ENCODE results near the gene GPR171.

The GPR171 gene

DNA sequence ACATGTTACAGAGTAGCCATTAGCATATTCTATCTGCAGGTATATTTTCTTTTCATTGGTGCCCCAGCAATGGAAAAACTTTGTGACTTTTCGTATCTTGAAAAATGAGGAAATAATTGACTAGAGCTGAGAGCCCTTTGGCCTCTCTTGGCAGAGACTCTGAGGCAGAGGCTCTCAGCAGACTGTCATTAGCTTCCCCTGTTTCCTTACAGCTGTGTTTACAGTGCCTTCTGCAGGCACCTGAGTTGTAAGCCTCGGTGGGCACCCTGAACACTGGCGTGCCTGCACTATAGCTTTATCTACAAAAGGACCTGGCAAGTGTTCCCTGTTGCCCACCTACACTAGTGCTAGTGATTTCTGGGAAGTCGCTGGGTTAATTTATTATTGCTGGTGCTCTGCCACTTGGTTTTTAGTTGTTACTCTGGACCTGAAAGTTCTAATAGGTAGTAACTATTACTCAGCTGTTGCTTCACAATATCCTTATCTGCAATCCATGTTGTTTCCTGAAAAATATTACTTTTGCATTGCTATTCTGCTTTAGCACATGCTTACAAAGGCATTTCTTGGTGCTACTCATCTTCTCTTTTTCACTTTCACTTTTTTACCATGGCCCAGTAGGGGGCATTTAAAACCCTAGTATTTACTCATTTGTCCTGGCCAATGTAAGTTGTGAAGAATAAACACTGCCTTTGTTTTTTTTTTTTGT is 7.8 kb upstream of the GPR171 start:
- Histone ChIP-seq H3K9me3 (ENCODE audit: insufficient read depth, low read depth, low read length) (no peaks in the 10 kb centered on the region), H3K4me1 (ENCODE audit: insufficient read depth, low read length) (peaks cover 5% of the 10 kb centered on the region; the same call in 1 of the 2 replicates), H3K27me3 (ENCODE audit: insufficient read depth, low read length) (no peaks in the 10 kb centered on the region), H3K9ac (ENCODE audit: low read depth, low read length) (no peak overlapping the region), H3K36me3 (ENCODE audit: insufficient read depth, low read depth, low read length) (no peaks in the 10 kb centered on the region), H3K27ac (ENCODE audit: low read length) (no peak overlapping the region), H3K4me3 (ENCODE audit: low read length) (no peak overlapping the region)

DNA sequence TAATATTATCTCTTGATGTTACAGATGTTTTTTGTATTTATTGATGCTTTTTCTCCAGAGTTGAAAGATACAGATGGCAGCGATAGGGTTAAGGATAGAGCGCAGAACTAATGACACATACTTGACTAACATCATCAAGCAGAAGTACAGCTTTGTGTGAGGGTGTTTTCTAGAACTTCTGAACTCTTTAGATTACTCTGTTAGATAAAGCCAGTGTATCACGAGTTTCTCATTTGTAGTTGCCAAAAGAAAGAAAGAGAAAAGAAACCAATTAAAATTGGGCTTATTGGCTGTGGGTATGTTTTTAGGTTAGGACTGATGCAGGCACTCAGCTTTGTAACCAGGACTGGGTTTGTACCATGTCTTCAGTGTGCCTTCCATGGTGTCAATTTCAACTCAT is 6.6 kb upstream of the GPR171 start:
- Histone ChIP-seq H3K27me3 (ENCODE audit: insufficient read depth, low read length) (no peaks in the 10 kb centered on the region), H3K9ac (ENCODE audit: low read depth, low read length) (no peak overlapping the region), H3K4me3 (ENCODE audit: low read length) (no peak overlapping the region), H3K36me3 (ENCODE audit: insufficient read depth, low read depth, low read length) (no peaks in the 10 kb centered on the region), H3K4me1 (ENCODE audit: insufficient read depth, low read length) (peaks cover 5% of the 10 kb centered on the region; the same call in 1 of the 2 replicates), H3K27ac (ENCODE audit: low read length) (no peak overlapping the region), H3K9me3 (ENCODE audit: insufficient read depth, low read depth, low read length) (no peaks in the 10 kb centered on the region)

DNA sequence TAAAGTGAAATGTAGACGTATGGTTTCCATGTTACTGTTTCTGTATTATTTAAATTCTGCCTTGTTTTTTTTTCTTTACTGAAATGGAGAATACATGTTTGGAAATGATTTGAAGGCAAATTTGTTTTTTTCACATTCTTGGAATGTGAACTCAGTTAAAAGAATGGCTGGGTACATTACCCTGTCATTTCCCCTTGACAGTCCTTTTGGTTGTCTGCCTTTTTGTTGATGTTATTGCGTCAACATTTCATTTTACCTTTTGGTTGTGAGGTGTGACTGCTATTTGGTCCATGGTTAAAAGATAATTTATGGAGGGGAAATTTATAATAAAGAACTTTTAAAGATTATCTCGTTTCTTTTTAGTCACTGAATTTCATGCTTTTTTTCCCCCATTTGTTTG is 3.2 kb upstream of the GPR171 start:
- no peak overlapping the region for H3K4me3 ChIP-seq (ENCODE audit: low read length)
- no peak overlapping the region for H3K9ac ChIP-seq (ENCODE audit: low read depth, low read length)
- no peaks in the 10 kb centered on the region for H3K36me3 ChIP-seq (ENCODE audit: insufficient read depth, low read depth, low read length)
- no peaks in the 10 kb centered on the region for H3K9me3 ChIP-seq (ENCODE audit: insufficient read depth, low read depth, low read length)
- H3K27ac ChIP-seq (ENCODE audit: low read length): no peak overlapping the region
- no peaks in the 10 kb centered on the region for H3K27me3 ChIP-seq (ENCODE audit: insufficient read depth, low read length)
- H3K4me1 ChIP-seq (ENCODE audit: insufficient read depth, low read length): peaks cover 5% of the 10 kb centered on the region; the same call in 1 of the 2 replicates

DNA sequence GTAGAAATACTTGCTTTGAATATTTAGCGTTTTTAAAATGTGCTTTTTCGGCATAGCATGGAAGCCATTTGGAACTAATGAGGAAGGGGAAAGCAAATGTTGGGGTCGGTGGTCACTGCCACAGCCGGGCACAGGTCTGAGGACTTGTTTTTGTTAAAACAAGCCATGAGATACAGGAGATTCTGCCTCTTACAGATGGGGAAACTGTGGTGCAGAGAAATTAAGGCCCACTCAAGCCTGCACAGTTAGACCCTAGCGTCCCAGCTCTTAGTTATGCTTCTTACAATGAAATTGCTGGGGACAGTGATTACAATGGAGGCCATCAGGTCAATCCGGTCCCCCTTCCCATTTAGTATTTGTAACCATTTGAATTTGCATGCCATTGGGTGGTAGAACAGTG is 2.5 kb upstream of the GPR171 start:
- no peaks in the 10 kb centered on the region for H3K4me1 ChIP-seq (ENCODE audit: insufficient read depth, low read length)
- H3K4me3 ChIP-seq (ENCODE audit: low read length): no peak overlapping the region
- no peak overlapping the region for H3K9ac ChIP-seq (ENCODE audit: low read depth, low read length)
- no peaks in the 10 kb centered on the region for H3K36me3 ChIP-seq (ENCODE audit: insufficient read depth, low read depth, low read length)
- H3K27me3 ChIP-seq (ENCODE audit: insufficient read depth, low read length): no peaks in the 10 kb centered on the region
- no peak overlapping the region for H3K27ac ChIP-seq (ENCODE audit: low read length)
- no peaks in the 10 kb centered on the region for H3K9me3 ChIP-seq (ENCODE audit: insufficient read depth, low read depth, low read length)

DNA sequence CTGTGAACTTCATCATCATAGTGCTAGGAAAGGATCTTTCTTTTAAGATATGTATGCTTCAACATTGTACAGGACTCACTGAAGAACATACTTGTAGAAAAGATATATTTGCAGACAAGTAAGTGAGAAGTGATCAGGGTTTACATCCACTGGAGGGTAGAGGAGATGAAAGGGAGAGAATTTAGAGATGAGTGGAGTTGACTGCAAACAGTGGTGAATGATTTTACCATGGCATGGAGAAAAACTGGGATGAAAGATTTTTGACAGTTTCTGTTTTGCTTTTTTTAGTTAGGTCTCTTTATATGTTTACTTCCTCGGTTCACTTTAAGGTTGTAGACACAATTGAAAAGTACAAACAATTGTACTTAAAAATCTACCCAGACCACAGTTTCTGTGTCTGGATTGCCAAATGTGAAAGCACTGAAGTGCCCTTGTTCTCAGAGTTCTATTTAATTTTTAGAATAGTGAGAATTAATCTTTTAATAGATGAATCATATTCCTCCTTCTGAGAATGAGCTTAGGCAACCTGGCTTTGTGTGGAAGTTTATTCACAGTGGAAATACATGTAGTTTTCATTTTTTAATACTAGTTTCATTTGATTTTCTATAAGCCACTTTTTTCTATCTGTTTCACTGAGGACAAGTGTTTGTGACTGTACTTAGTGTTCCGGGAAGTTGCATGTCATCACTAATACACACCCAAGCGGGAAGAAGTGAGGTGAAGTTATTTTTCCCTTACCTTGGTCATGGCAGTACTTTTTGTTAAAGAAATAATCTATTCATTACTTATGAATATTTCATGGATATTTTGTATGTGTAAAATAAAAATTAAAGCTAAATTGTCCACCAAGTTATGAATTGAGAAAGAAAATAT is 1.8 kb upstream of the GPR171 start:
- Histone ChIP-seq H3K9ac (ENCODE audit: low read depth, low read length) (no peak overlapping the region), H3K27me3 (ENCODE audit: insufficient read depth, low read length) (no peaks in the 10 kb centered on the region), H3K4me3 (ENCODE audit: low read length) (no peak overlapping the region), H3K4me1 (ENCODE audit: insufficient read depth, low read length) (no peaks in the 10 kb centered on the region), H3K36me3 (ENCODE audit: insufficient read depth, low read depth, low read length) (no peaks in the 10 kb centered on the region), H3K9me3 (ENCODE audit: insufficient read depth, low read depth, low read length) (no peaks in the 10 kb centered on the region), H3K27ac (ENCODE audit: low read length) (no peak overlapping the region)

DNA sequence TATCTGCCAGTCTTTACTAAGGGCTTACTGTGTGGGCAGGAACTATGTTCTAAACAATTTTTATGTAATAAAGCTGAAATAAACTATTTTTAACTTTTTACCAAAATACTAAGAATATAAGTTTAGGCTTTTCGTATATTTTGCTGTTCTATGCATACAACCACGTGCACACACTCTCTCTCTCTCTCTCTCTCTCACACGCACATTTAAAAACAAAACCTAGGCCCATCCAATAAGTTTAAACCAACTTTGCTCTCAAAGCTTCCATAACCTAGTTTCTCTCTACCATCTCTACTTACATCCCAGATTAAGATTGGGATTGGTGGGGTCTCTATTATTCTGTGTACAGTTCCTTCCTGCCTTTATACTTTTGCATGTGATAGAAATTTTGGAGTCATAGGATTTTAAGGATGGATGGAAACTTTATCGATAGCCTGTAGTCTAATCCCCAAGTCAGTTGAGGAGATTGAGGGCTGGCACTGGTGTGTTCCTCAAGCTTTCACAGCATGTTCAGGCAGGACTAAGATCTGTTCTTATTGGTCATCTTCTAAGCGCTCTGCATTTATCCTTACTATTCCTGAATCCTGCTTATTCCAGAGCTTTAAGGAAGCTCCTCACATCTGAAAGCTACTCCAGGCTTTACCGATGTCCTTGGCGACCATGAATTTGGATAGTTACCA is 1.8 kb downstream of the GPR171 start:
- Histone ChIP-seq H3K27ac (ENCODE audit: low read length) (no peak overlapping the region), H3K27me3 (ENCODE audit: insufficient read depth, low read length) (no peaks in the 10 kb centered on the region), H3K9ac (ENCODE audit: low read depth, low read length) (no peak overlapping the region), H3K4me3 (ENCODE audit: low read length) (no peak overlapping the region), H3K4me1 (ENCODE audit: insufficient read depth, low read length) (no peaks in the 10 kb centered on the region), H3K9me3 (ENCODE audit: insufficient read depth, low read depth, low read length) (no peaks in the 10 kb centered on the region), H3K36me3 (ENCODE audit: insufficient read depth, low read depth, low read length) (peaks cover 5% of the 10 kb centered on the region; the same call in 1 of the 2 replicates)

DNA sequence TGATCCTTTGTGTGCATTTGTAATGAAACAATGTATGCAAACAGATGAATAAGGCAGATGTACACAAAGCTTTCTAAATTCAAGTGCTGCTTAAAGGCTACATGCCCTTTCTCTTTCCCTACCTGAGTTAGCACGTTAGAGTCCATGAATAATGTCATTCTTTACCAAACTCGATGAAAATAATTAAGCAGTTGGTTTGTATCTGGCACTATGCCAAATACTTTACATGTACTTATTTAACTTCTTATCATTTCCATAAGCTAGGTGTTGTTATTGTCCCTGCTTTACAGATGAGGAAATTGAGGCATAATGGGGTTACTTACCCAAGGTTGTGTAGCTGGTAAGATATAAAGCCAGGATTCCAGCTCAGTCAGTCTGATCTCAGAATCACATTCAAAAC is 2.4 kb downstream of the GPR171 start:
- Histone ChIP-seq H3K9me3 (ENCODE audit: insufficient read depth, low read depth, low read length) (no peaks in the 10 kb centered on the region), H3K27me3 (ENCODE audit: insufficient read depth, low read length) (no peaks in the 10 kb centered on the region), H3K27ac (ENCODE audit: low read length) (no peak overlapping the region), H3K4me1 (ENCODE audit: insufficient read depth, low read length) (no peaks in the 10 kb centered on the region), H3K4me3 (ENCODE audit: low read length) (no peak overlapping the region), H3K9ac (ENCODE audit: low read depth, low read length) (no peak overlapping the region), H3K36me3 (ENCODE audit: insufficient read depth, low read depth, low read length) (peaks cover 8% of the 10 kb centered on the region; the same call in 1 of the 2 replicates)

DNA sequence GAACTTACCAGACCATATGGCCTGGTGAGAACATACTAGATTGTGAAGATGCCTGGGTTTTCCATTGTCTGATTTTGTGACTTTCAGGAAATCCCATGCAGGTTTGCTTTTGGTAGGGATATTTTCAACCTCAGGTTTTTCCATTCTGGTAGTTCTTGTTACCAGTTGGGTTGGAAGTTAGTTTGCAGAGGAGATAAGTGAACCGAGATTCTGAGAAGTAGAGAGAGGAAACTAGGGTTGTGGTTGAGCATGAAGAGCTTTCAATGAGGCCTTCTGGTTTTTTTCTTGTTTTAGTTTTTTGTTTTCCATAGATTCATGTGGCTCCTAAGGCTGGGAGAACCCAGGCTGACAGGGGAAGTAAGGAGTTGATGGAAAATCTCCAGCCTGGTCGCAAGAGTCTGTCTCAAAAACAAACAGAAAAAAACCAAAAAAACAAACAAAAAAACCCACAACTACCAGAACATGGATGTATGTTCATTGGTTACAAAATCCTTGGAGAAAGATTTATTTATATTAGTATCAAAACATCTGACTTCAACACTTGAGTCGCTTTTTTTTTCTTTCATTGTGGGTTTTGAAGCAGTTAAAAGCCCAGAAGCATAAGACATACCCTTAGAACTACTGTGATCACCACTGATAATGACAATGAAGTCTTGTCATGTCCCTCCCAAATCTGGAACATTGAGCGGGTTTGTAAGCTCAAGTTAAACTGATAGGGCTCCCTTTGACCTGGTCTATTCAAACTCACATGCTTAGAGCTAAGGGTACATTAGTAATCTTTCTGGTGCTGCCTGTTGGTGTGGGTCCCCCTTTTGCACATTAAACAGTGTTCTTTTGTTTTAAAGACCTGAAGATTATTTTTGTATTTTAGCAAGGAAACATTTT is 3.2 kb downstream of the GPR171 start:
- Histone ChIP-seq H3K27me3 (ENCODE audit: insufficient read depth, low read length) (no peaks in the 10 kb centered on the region), H3K4me3 (ENCODE audit: low read length) (no peak overlapping the region)

DNA sequence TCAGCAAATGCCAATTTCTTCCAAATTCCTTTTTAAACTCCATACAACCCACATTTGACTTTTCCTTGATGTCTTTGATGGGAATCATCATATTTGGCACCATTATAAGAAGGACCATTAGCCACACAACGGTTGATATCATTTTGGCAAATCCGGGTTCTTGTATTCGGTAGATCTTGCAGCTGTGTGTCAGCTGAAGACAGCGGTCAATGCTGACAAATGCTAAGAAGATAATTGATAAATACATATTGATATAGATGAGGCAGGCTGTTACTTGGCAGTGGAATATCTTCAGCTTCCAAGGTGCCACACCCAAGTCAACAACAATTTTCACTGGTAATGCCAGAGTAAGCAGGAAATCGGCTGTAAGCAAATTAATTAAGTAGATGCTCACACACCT is 4.2 kb downstream of the GPR171 start:
- Histone ChIP-seq H3K36me3 (ENCODE audit: insufficient read depth, low read depth, low read length) (peaks cover 8% of the 10 kb centered on the region; the same call in 1 of the 2 replicates), H3K27me3 (ENCODE audit: insufficient read depth, low read length) (no peaks in the 10 kb centered on the region), H3K9ac (ENCODE audit: low read depth, low read length) (no peak overlapping the region), H3K4me1 (ENCODE audit: insufficient read depth, low read length) (no peaks in the 10 kb centered on the region), H3K4me3 (ENCODE audit: low read length) (no peak overlapping the region), H3K27ac (ENCODE audit: low read length) (no peak overlapping the region), H3K9me3 (ENCODE audit: insufficient read depth, low read depth, low read length) (no peaks in the 10 kb centered on the region)

More for the DNA sequence above, 3.2 kb downstream of the GPR171 start:
- H3K36me3 ChIP-seq (ENCODE audit: insufficient read depth, low read depth, low read length): peaks cover 8% of the 10 kb centered on the region; the same call in 1 of the 2 replicates
- H3K9ac ChIP-seq (ENCODE audit: low read depth, low read length): no peak overlapping the region
- no peak overlapping the region for H3K27ac ChIP-seq (ENCODE audit: low read length)
- no peaks in the 10 kb centered on the region for H3K9me3 ChIP-seq (ENCODE audit: insufficient read depth, low read depth, low read length)
- no peaks in the 10 kb centered on the region for H3K4me1 ChIP-seq (ENCODE audit: insufficient read depth, low read length)

DNA sequence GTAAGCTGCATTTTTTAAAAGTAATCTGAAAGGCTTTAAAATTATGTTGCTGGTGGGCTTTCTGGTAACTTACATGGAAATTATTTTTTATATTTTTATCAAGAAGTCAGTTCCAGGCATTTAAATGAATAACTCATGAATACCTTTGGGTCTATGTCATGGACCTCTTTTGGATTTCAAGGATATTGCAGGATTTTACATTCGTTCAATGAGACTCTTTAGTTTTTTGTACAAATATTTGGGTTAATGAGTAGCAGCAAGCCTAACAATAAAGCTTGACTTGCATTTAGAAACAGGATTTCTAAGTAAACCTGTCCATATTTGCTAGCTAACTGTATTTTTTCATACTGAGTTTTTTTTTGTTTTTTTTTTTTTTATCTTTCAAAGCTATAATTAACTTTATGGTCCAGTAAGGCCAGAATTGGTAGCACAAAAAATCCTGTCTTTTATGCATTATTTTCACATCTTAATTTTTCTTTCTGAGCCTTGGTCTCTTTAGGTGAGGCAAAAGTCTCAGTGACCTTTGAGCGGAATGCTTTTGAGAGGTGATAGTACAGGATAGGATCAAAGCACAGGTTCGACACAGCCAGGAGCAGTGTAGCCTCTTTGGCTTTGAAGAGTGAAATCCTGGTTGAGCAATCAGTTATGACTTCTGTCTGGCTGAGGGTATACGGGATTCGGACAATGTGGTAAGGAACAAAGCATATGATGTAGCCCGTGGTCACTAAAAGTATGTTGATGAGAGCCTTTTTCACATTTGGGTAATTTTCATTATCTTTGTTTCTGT is 4.8 kb downstream of the GPR171 start:
- Histone ChIP-seq H3K9ac (ENCODE audit: low read depth, low read length) (no peak overlapping the region), H3K36me3 (ENCODE audit: insufficient read depth, low read depth, low read length) (peaks cover 9% of the 10 kb centered on the region; the same call in 1 of the 2 replicates), H3K4me3 (ENCODE audit: low read length) (no peak overlapping the region), H3K27me3 (ENCODE audit: insufficient read depth, low read length) (no peaks in the 10 kb centered on the region), H3K27ac (ENCODE audit: low read length) (no peak overlapping the region), H3K4me1 (ENCODE audit: insufficient read depth, low read length) (no peaks in the 10 kb centered on the region), H3K9me3 (ENCODE audit: insufficient read depth, low read depth, low read length) (no peaks in the 10 kb centered on the region)

All from iPS-20b (cell line).